ENCODE data around the gene GABBR2.
A peak's percentile ranks its signal among the peaks of the same experiment; 100 is the strongest.

The GABBR2 gene

DNA sequence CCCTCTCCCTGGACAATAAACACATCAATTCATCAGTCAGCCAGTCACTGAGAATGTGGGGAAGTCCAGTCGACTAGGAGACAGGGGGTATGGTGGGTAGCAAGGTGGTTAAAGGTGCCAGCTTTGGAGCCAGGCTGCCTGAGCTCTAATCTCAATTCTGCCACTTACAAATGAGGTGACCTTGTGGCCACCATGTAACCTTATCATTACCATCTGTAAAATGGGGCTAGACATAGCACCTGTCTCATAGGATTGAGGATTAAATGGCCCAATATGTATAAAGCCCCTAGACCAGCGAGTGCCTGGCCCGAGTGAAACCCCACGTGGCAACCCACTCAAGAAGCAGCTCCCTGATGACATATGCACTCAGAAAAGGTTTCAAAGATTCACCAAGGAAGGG lies 380.0 kb downstream of the GABBR2 start:
- TF ChIP-seq TCF12 (IDR thresholded peaks at IDR 0.05; ENCODE audit: low read depth) (no peak), CREB1 (IDR thresholded peaks at IDR 0.05; ENCODE audit: low read depth) (no peak), YY1 (IDR thresholded peaks at IDR 0.05; ENCODE audit: low read depth) (no peak), EGR1 (IDR thresholded peaks at IDR 0.05) (no peak), EP300 (IDR thresholded peaks at IDR 0.05; ENCODE audit: borderline replicate concordance) (no peak), RAD21 (IDR thresholded peaks at IDR 0.05; ENCODE audit: low read depth) (no peak), TEAD4 (IDR thresholded peaks at IDR 0.05) (no peak), FOXM1 (IDR thresholded peaks at IDR 0.05; ENCODE audit: borderline replicate concordance, low read depth) (no peak), TAF1 (IDR thresholded peaks at IDR 0.05; ENCODE audit: low read depth) (no peak), ZBTB7A (IDR thresholded peaks at IDR 0.05; ENCODE audit: low read depth) (no peak)
- TF ChIP-seq, protein P1, sequence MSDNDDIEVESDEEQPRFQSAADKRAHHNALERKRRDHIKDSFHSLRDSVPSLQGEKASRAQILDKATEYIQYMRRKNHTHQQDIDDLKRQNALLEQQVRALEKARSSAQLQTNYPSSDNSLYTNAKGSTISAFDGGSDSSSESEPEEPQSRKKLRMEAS (IDR thresholded peaks at IDR 0.05): no peak
- TF ChIP-seq, protein P2, sequence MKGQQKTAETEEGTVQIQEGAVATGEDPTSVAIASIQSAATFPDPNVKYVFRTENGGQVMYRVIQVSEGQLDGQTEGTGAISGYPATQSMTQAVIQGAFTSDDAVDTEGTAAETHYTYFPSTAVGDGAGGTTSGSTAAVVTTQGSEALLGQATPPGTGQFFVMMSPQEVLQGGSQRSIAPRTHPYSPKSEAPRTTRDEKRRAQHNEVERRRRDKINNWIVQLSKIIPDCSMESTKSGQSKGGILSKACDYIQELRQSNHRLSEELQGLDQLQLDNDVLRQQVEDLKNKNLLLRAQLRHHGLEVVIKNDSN (IDR thresholded peaks at IDR 0.05): no peak

- no peak for TF ChIP-seq TEAD4 (IDR thresholded peaks at IDR 0.05)
- no peak for TF ChIP-seq YY1 (IDR thresholded peaks at IDR 0.05; ENCODE audit: low read depth)
- no peak for TF ChIP-seq REST (IDR thresholded peaks at IDR 0.05; ENCODE audit: low read depth)
- no peak for TF ChIP-seq RAD21 (IDR thresholded peaks at IDR 0.05; ENCODE audit: low read depth)
- no peak for TF ChIP-seq ZBTB7A (IDR thresholded peaks at IDR 0.05; ENCODE audit: low read depth)
- TF ChIP-seq NFIC (IDR thresholded peaks at IDR 0.05): no peak
- no peak for TF ChIP-seq TAF1 (IDR thresholded peaks at IDR 0.05; ENCODE audit: low read depth)
Measured at GRCh38 chr9:98328141-98328540, 380.6 kb downstream of the GABBR2 start.

- TF ChIP-seq CEBPB (IDR thresholded peaks at IDR 0.05) (no peak), YY1 (IDR thresholded peaks at IDR 0.05; ENCODE audit: low read depth) (no peak), EP300 (IDR thresholded peaks at IDR 0.05; ENCODE audit: borderline replicate concordance) (no peak), NFIC (IDR thresholded peaks at IDR 0.05) (no peak), ZBTB7A (IDR thresholded peaks at IDR 0.05; ENCODE audit: low read depth) (no peak), CREB1 (IDR thresholded peaks at IDR 0.05; ENCODE audit: low read depth) (no peak), EGR1 (IDR thresholded peaks at IDR 0.05) (no peak), TAF1 (IDR thresholded peaks at IDR 0.05; ENCODE audit: low read depth) (no peak), TEAD4 (IDR thresholded peaks at IDR 0.05) (no peak), REST (IDR thresholded peaks at IDR 0.05; ENCODE audit: low read depth) (no peak), RAD21 (IDR thresholded peaks at IDR 0.05; ENCODE audit: low read depth) (no peak)
- TF ChIP-seq, protein P1 (IDR thresholded peaks at IDR 0.05): no peak
- TF ChIP-seq, protein P2 (IDR thresholded peaks at IDR 0.05): no peak
Measured at GRCh38 chr9:98327249-98327561, 381.5 kb downstream of the GABBR2 start.

DNA sequence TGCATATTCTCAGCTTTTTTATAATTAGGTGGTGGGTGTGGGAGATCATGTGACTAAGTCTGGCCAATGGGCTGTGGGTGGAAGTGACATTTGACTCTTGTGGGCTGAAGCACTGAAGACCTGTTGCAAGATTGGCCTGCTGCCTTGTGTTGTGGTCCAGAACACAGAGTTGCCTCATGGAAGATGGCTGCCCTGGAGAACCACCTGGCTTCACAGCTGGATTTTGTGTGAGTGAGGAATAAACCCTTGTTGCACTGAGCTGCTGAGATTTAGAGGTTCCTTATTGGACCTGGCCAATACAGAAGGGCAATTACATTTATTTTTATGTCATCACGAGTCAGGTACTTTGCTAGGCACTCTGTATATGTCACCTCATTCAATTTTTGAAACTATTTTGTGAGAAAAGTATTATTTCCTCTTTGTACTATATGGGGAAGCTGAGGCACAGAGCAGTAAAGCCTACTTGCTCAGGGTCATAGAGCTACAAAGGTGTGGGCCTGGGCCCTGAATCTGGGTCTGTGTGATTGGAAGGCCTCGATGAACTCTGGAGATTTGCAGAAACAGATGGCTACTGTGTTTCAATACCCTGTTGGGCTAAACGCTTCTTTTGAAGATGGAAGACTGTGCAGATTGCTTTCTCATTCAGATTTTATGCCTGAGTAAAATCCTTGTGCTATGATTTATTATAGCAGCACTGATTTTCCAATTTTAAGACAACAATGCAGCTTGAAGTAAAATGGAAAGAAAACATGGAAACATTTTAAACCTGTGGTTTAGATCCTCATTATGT lies 382.1 kb downstream of the GABBR2 start:
- TF ChIP-seq EP300 (IDR thresholded peaks at IDR 0.05; ENCODE audit: borderline replicate concordance) (no peak), FOXM1 (IDR thresholded peaks at IDR 0.05; ENCODE audit: borderline replicate concordance, low read depth) (no peak), NFIC (IDR thresholded peaks at IDR 0.05) (no peak), YY1 (IDR thresholded peaks at IDR 0.05; ENCODE audit: low read depth) (0 out of 2 replicates have a peak, but pooled peaks have one; percentile 55), TEAD4 (IDR thresholded peaks at IDR 0.05) (no peak), CREB1 (IDR thresholded peaks at IDR 0.05; ENCODE audit: low read depth) (no peak), TAF1 (IDR thresholded peaks at IDR 0.05; ENCODE audit: low read depth) (no peak), RAD21 (IDR thresholded peaks at IDR 0.05; ENCODE audit: low read depth) (no peak), TCF12 (IDR thresholded peaks at IDR 0.05; ENCODE audit: low read depth) (no peak), ZBTB7A (IDR thresholded peaks at IDR 0.05; ENCODE audit: low read depth) (no peak), EGR1 (IDR thresholded peaks at IDR 0.05) (no peak), CEBPB (IDR thresholded peaks at IDR 0.05) (no peak)
- TF ChIP-seq, protein P1 (IDR thresholded peaks at IDR 0.05): no peak
- TF ChIP-seq, protein P2 (IDR thresholded peaks at IDR 0.05): peak; percentile 72

DNA sequence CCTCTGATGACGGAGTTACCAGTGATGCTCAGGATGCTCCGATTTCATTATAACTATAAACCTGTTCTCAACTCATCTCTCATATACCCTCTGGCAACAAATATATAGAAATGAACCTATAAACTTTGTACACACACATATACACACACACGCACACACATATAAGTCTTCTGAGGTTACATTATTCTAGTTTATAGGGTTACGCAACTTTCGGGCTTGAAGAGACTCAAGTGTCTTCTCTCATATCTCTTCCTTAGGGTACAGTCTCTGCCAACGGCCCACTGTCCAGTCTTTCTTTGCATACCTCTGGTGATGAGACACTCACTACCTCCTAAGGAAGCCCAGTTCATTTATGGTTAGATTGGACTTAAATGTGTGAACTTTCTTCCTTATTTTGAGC lies 383.9 kb downstream of the GABBR2 start:
- TF ChIP-seq TAF1 (IDR thresholded peaks at IDR 0.05; ENCODE audit: low read depth): no peak
- TF ChIP-seq FOXM1 (IDR thresholded peaks at IDR 0.05; ENCODE audit: borderline replicate concordance, low read depth): no peak
- TF ChIP-seq CEBPB (IDR thresholded peaks at IDR 0.05): no peak
- TF ChIP-seq RAD21 (IDR thresholded peaks at IDR 0.05; ENCODE audit: low read depth): no peak
- TF ChIP-seq, protein P2 (IDR thresholded peaks at IDR 0.05): no peak
- TF ChIP-seq TCF12 (IDR thresholded peaks at IDR 0.05; ENCODE audit: low read depth): no peak
- TF ChIP-seq ZBTB7A (IDR thresholded peaks at IDR 0.05; ENCODE audit: low read depth): no peak
- TF ChIP-seq CREB1 (IDR thresholded peaks at IDR 0.05; ENCODE audit: low read depth): no peak
